NCI-H524 (cell line): ENCODE data around the gene ANXA3.

ENCODE experiments used
- DNase-seq, 2 experiments: peaks; one replicate each; lab custom pipeline; 2025; lab: John Stamatoyannopoulos, UW

ANXA3 gene

DNA sequence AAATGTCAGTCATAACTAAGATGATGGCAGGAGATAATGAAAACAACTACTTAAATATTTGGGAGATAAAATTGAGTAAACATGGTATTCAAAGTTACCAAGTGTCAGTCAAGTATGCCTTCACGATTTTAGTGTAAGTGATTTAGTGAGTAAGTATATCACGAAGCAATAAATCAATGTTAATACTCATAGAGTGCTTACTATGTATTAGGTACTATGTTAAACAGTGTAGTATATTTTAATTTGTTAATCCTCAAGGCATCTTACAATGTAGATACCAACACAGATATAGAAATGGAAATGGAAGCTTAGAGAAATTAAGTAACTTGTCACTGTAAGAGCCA lies 59.6 kb downstream of the ANXA3 start:
- no peak for DNase-seq

DNA sequence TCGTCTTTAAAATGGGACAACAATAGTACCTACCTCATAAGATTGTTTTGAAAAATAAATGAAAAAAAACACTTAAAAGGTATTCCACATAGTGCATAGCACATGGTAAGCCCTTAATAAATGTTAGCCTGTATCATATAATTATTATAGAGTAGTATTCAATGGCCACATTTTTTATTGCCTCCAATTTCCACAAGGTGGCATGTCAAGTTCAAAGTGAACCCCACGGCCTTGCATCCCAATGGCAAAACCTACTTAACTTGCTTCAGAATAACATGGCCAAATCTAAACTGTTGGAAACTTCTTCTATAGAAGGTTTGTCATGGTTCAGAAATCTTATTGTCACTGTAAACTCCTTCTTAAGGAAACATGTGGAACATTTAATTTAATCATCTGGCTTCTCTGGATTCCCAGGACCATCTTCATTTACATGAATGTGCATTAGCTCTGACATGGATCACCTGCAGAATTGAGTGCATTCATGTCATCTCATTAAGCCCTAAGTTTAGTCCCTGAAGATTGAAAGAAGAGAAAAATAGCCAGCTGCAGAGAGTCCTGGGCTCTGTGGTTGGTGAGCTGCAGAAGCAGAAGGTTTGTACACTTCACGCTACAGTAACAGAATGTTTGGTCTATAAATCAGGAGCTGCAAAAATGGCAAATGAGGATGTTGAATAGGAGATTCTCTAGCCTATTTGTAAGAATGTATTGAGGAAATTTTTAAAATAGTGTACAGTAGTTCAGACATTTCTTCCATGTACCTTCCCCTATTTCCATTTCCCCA lies 61.0 kb downstream of the ANXA3 start:
- DNase-seq, result peak in 1 of 2 experiments; percentile 38

DNA sequence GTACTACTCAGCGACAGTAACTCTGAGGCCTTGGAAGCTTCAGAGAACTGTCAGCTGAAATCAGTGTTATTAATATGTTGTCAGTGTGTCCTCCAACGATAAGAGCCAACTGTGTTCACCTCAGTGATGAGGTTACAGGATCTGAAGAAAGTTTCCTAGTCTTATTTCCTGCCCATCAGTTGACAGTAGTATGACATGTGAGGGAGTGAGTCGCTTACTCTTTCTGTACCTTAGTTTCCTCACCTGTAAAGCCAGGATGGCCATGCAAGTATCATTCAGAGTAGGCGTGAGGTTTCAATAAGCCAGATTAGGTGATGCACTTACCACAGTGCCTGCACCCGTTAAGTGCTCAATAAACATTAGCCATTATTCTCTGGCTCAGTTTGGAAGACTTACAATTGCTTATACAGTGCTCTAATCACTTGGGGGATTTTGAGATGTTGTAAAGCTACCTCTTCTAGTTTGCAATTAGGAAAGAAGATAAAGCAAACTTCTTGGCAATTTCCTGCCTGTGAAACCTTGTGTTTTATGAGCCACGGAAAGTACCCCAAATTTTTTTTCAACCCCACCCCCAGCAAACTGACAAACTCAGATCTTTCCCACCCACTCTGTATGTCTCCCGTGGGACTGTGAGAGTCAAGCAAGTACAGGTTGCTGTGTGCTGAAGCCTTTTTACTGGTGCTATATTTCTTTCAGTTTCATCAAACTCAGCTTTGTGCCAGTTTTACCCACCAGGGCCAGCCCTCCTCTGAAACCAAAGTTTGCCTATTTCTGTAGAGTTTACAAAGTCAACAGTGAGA lies 62.2 kb downstream of the ANXA3 start:
- no peak for DNase-seq

DNA sequence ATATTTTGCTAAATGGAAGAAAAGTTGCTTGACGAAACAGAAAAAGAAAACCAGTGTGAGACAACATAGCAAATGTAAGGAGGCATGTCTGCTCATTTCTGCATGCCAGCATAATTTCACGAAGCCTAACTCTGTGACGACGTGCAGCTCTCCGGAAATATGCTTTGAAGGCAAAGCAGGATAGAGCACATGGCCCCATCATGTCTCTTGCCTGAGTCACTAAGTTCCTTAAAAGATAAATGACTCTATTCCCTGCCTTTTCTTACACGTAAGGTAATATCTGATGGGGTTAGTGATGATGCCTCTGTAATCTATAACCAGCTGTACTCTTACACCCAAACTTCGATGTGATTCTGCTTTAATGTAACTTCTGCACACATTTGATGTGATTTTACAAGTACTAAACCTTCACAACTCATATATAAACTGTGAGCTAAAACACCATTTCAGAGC lies 64.5 kb downstream of the ANXA3 start:
- no peak for DNase-seq

DNA sequence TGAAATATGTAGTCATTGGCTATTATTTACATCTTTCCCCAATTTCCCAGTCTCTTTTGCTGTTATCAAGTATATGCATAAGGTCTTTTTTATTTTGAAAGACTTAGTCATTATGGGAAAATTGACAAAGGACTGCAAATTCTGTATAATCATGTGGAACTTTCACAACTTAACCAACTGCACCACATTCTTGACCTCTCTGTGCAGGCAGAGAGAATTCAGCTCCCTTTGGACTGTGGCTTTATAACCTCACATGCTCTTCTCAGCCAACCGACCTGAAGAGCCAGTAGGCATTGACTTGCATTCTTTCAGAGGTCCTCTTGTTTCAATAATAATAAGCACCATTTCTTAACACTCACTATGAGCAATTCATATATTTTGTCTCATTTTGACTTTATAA lies 66.9 kb downstream of the ANXA3 start:
- no peak for DNase-seq

DNA sequence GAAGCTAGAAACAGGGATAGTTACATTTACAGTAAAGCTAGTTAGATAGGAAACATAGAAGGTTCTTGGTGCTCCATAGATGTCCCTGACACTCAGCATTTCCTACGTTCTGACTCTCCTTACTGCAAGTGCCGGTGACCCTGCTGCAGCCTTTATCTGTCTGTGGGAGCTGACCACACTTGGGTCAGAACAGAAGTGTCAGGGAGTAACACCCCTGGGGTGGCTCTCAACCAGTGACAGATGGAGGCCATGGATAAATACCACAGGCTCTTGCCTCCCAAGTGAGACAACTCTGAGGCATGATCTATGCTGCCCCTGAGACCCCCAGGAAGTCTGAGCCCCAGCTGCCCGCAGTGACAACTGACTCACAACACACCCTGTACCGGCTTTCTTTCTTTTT lies 69.8 kb downstream of the ANXA3 start:
- no peak for DNase-seq

DNA sequence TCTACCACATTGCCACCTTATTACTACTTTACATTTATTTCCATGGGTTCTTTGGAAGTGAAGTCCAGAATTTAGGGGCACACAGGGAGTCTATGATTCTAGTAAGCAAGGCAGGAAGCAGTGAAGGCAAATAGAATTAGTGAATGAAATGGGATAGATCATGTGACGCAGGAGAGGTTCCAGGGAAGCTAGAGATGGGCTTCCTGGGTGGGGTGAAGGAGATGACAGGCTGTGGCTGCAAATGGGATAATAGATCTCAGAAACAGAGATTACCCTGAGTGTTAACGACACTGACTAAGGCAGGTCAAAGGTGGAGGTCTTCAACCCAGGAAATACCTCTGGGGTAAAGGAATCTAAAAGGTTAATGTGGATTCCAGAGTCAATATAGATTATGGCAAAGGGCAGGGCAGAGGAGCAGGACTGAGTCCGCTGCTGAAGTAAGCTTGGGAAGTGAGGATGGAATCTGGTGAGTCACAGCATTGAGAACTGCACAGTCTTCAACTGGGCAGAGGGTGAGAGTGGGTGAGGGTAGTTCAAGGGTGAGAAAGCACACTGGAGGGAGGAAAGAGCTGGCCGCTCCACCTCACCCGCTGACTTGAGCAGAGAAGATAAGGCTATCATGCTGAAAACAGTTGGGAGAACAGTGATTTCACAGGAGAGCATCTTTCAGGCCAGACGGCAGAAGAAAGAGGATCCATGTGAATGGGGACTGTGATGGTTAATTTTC lies 70.8 kb downstream of the ANXA3 start:
- no peak for DNase-seq

DNA sequence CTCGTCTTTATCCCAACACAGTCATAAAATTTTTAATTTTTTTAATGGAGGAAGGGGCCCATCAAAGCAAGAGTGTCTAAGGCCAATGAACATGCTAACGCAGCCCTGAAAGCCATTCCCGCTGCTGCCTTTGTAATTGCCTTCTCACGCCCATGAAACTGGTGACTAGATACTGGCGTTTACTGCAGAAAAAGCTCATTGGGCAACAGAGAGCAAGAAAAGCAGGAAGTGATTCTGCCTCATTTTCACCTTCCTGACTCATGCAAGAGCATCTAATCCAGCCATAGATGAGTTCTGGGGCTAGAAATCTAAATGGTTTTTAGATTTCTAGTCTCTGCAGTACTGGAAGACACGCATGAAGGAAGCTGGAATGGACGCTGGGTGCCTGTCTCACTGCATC lies 72.5 kb downstream of the ANXA3 start:
- DNase-seq, result no peak

DNA sequence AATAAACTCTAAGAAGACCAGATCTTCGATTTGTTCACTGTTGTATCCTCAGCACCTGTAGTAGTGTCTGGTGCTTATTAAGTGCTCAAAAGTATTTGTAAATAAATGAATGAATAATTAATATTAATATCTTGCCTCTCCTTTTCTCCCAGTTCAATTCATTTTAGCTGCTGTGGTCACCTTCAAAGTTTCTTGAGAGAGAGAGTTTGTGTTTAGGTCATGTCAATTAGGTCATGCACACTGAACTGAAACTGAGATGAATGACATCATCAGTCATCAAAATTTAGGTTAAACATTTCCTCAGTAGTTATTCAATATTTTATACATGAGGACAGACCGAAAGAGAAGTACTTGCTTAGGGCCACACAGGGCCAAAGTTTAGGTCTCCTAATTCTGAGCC lies 73.5 kb downstream of the ANXA3 start:
- DNase-seq, result no peak

DNA sequence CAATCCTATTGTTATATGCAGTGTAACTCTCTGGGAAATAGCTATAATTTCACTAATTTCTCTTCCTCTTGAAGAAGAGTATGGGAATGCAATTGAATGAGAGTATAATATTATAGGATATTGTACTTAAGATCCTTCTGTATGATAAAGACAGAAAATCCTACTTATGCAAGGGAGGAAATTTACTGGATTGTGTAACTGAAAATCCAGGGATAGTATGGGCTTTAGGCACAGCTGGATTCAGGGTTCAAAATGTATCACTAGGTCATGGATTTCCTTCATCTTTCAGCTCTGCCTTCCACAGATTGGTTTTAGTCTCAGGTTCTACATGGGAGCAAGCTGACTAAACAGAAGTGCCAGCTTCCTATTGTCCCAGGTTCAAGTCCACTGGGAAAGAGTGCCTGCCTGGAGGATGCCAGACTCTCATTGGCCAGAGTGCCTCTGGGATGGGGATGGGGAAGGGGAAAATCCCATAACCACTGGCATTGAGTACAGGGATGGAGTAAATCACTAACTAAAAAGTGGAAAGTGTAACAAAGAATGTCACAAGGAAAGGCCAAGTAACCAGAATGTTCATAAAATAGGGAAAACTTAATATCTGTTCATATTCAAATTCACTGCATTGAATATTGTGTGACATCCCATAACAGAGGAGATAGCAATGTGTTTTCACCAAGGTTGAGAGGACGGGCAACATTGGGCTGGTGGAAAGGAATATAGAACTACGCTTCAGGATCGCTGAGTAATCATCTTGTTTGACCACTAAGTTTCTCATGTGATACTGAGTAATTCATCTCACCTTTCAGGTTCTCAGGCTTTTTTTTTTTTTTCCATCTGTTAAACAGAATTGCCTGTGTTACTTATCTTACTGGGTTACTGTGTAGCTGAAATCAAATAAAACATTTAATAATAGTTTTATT lies 75.7 kb downstream of the ANXA3 start:
- no peak for DNase-seq

DNA sequence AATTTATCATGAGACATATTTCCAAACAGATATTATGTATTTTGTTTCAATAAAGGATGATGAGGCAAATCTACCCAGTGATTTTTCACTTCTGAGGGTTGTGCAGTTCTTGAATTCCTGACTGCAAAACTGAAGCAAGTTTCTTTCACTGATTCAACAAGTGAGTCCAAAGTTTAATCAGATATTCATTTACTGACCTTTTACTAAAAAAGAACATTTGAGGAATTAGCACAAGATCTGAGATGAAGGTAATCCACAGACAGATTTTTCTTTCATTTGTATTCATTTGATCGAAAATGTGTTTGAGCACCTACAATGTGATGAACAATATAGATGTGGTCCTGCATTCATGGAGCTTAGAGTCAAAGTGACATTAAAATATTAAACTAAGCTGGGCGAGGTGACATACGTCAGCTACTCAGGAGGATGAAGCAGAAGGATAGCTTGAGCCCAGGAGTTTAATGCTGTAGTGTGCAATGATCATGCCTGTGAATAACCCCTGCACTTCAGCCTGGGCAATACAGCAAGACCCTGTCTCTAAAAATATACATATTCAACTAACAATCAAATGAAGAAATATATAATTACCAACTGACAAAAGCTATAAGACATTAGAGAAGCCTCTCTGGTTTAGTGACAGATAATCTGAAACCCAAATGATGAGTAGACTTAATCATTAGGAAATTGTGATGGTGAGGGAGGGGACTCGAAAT lies 76.6 kb downstream of the ANXA3 start:
- no peak for DNase-seq

DNA sequence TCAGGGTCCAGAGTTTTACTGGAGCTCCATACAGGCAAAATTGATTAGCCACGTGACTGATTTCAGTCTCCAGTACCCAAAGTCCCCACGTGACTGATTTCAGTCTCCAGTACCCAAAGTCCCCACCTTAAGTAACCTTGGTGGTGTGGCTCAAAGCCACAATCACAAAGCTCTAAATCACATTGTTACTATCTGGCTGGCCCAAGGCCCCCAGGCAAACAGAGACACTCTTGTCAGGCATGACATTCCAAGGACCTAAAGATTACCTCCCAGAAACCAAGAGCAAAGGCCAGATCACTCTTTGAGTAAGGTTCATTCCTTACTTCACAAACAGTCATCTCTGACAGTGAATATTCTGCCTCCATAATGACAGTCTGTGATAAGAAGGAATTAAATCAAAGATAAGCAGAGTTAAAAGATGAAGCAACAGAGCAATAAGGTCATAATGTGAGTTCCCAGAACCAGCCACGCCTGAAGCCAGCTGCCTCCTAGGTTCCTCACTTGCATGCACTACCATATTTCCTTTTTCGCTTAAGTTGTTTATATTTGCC lies 78.5 kb downstream of the ANXA3 start:
- no peak for DNase-seq

DNA sequence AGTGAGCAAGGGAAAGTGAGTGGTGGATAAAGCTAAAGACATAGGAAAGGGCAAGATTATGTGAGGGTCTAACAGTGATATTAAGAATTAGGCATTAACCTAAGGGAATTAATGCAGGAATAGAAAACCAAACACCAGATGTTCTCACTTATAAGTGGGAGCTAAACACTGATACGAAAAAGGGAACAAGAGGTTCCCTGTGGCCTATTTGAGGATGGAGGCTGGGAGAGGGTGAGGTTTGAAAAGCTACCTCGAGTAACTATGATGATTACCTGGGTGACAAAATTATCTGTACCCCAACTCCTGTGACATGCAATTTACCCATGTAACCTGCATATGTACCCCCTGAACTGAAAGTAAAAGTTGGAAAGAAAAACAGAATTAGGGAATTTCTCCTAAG lies 79.0 kb downstream of the ANXA3 start:
- DNase-seq, result peak in 1 of 2 experiments; percentile 59

DNA sequence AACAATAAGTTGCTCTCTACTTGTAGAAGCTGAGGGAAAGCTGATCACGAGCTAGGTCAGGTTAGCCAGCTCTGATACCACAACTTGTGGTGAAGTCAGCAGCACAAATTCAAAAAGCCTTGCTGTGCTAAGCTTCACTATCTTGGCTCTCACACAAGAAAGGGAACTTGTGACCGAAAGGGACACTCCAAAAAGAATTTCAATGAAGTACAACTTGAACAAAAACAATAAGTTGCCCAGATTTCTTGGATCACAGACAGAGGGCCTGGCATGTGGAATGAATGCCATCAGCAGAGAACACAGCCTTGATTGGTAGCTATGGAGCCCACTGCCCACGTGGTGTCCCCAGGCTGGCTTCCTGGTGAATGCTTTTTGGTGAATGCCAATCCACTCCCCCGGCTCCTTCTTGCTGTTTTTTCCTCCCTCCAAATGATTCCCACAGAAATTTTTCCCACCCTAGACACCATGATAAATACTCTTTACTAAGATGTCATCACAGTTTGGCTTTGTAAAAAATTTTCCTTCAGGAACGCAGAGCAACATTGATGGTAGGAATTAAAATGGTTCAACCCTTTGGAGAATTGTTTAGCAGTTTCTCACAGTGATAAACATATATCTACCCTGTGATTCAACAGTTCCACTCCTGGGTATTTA lies 82.6 kb downstream of the ANXA3 start:
- DNase-seq, result no peak

DNA sequence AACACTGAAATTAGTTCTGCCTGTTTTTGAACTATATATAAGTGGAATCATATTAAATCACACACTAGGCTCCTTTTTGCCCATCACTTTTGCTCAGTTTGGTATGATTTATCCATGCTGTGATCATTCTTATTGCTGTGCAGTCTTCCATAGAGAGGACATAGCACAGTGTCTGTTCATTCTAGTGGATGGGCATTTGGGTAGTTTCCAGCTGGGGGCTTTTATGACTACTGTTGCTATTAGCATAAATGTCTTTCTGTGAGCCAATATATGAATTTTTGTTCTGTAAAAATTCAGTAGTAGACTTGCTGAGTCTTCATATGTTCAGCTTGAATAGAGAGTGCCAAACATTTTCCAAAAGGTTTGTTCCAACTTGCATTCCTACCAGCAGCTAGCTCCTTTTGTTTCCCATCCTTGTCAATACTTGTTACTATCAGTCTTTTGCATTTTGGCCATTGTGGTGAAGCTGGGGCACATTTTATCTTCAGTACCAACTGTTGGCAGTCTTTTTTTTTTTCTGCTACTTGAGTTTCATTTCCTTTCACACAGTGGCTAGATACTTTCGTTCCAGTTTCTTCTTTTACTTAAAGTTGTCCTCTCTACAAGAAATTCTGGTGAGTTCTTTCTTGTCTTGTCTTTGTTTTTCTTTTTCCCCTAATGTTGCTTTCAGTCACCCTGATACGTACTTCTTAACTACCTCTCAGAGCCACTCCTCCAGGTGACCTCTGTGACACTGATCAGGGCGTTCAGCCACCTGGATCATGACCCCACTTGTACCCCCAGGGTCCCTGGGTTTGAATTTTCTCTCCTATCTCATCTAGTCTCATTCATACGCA lies 87.0 kb downstream of the ANXA3 start:
- no peak for DNase-seq

DNA sequence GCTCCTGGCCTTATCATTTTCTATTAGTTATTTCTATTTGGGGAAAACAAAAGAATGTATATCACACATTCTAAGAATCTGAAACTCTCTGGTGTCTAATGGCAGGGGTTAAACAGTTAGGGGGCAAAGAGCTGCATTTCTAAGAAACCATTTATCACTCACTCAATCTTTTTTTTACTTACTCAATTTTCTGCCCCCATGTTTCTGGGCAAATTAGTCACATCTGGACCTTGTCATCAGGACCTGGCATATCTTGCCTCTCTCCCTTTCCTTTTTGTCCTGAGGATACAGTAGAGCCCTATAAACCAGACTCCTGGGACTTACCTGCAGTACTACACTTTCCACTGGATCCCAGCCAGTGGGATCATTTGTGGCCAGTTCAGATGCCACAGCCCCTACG lies 89.1 kb downstream of the ANXA3 start:
- no peak for DNase-seq

DNA sequence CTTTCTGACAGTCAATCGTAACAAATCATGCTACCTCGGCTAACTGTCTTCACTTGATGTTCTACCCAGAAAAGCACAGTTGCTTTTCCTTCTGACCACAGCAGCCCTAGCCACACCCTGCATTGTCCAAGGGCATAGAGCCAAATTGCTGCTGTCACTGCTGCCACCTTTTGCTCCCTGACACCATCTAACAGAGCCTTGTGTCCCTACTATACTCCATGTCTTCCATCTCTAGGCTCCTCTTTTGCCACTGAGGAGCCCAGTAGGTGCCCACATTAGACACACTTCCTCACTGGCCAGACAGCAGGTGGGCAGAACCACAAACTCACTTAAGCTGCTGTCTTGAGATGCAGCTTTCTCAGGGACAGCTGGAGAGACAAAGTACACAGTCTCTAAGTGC lies 91.4 kb downstream of the ANXA3 start:
- DNase-seq, result peak in 1 of 2 experiments; percentile 30

DNA sequence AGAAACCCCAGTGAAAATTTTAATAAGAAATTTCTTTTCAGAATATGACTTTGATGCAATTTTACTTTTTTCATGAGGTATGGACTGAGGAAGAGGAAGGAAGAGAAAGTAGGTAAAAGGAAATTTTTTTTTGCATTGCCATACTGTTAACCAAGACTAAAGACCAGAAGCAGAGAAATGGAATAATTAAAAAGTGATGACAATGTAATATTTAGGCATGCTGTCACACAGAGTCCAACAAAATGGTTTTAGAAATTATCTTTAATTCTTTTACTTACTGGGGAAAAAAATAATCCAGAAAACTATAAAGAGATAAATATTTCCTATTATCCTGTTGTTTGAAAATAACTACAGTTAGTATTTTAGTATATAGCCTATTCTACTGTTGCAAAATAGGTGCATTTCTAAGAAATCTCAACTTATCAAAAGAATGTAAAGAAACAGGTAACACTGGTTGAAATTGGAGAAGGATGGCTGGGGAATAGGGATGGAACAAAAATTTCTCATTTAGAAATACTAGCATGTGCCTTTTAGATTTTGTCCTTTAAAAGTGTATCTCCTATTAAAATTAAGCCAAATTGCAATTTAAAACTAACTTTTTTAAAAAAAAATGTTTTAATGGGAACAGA lies 92.6 kb downstream of the ANXA3 start:
- no peak for DNase-seq
